NCI-H69 (cell line): ENCODE data around the gene PRPF31.
"Not testable (repeated sequence)": the region's sequence is repeated elsewhere in the genome, so short reads cannot be mapped to it uniquely, and the experiment has no call there.

Experiments used
- DNase-seq: peaks from one replicate; lab custom pipeline; 2025; lab: John Stamatoyannopoulos, UW

The PRPF31 gene, protein sequence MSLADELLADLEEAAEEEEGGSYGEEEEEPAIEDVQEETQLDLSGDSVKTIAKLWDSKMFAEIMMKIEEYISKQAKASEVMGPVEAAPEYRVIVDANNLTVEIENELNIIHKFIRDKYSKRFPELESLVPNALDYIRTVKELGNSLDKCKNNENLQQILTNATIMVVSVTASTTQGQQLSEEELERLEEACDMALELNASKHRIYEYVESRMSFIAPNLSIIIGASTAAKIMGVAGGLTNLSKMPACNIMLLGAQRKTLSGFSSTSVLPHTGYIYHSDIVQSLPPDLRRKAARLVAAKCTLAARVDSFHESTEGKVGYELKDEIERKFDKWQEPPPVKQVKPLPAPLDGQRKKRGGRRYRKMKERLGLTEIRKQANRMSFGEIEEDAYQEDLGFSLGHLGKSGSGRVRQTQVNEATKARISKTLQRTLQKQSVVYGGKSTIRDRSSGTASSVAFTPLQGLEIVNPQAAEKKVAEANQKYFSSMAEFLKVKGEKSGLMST

DNA sequence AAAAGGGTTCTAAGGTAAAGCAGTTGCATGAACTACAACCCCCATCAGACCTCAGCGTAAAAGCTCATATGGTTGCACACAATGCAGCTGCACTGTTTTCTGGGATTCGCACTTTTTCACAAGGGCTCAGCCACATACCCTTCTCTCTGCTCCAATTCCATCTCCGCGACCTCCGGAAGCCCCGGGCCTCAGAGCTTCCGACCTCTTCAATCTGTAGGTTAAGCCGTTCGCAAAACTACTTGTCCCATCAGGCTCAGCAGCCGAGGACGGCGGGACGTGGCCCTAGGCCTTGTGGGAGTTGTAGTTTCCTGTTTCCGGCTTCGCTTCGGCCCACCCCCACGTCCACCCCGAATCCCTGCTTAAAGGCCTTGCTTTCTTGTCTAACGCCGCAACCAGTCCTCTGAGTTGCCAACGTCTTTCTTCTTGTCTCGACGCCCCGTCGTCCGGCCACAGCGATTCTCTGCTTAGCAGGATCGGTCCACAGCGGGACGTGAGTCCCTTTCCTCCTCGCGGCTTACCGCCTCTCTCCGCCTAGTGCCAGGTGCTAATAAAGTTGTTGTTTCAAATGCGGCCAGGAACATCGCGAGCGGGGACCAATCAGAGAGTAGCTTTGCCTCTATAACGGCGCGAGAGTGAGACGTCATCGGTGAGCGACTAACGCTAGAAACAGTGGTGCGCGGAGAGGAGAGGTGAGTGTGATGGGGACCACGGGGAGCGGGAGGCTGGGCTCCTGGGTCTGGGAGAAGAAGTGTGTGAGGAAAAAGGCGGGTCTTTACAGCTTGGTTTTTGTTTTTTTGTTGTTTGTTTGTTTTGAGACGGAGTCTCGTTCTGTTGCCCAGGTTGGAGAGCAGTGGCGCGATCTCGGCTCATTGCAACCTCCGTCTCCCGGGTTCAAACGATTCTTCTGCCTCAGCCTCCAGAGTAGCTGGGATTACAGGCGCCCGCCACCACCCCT, at the start of gene PRPF31, which contains the start of gene TFPT:
Gene PRPF31 (plus strand): TSS at position 646 of the 955 bp plus-strand sequence. CDS start 2,525 bp downstream, outside the sequence.
Gene TFPT (minus strand): TSS at position 549 of the 955 bp plus-strand sequence. CDS start 388 bp downstream, at position 161.
- peak; percentile 99 for DNase-seq

DNA sequence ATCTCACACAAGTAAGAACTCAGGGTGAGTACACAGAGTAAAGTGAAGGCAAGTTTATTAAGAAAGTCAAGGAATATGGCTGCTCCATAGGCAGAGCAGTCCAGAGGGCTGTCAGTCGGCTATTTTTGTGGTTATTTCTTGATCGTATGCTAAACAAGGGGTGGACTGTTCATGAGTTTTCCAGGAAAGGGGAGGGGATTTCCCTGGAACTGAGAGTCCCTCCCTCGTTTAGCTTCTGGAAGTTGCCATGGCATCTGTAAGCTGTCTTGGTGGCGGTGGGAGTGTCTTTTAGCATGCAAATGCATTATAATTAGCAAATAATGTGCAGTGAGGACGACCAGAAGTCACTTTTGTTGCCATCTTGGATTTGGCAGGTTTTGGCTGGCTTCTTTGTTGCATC, 46.1 kb upstream of the PRPF31 start:
- DNase-seq, result no peak

DNA sequence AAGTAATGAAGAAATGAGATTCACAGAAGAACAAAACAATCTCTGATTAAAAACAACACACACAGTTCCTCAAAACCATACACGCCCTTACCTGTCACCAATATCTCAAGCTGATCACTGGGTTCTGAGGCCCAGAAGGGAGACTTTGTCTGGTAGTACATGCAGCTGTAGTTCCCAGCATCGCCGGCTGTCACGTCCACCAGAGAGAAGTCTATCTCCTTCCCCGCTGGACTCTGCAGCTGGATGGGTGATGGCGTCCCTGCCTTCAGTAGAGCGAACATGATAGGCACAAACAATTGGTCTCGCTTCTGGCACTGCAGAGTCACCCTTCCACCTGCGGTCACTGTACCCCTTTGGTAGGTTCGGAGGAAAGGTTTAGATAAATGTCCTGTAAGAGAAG, 41.7 kb upstream of the PRPF31 start:
- DNase-seq, result no peak

DNA sequence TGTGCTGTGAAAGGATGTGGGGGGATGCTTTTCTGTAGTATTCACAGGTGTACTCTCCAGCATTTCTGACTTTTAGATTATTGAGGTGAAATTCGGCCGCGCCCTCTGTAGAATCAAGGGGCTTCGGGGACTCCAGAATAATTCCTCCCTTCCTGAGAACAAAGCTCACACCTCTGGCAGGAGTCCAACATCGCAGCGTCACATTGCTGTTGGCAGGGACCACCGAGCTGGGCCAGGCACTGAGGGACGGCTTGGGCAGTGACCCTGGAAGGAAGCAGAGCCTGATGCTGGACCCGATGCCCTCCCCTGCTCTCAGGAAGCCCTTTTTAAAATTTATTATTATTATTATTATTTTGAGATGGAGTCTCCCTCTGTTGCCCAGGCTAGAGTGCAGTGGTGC, 40.7 kb upstream of the PRPF31 start:
- DNase-seq, result no peak

DNA sequence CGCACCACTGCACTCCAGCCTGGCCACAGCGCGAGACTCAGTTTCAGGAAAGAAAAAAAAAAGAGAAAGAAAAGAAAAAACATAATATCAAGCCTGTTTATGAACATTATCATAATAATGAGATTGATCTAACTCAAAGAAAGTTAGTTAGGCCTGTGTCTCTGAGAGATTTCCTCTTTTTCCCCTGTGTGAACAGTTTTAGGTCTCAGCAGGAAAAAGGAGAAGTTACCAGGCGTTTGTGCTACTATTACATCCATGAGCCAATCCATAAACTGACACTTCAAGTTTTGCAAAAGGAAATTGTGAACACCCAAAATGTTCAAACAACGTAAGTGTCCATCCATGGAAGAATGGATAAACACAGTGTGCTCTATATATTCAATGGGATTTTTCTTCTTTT, 38.2 kb upstream of the PRPF31 start:
- DNase-seq, result no peak

DNA sequence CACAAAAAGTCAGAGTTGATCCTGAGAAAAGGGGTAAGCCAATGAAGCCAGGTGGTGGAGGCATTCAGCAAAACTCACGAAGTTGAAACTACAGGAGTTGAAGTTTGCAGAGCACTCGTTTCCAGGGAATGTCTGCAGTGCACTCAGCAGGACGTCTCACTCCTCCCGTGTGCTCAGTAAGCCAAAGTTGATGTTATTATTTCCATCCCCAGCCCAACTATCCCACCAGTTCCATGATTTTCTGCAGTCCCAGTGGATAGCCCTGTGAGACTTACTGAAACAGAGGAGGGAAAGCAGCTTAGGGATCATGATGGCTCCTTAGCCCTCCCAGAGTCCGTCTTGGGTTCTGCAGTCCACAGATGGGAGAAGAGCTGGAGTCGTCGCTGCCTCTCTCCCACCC, 34.5 kb upstream of the PRPF31 start, which contains the start of gene TARM1:
Gene TARM1 (minus strand): TSS at position 334 of the 400 bp plus-strand sequence. CDS start 25 bp downstream, at position 309.
- DNase-seq, result no peak

DNA sequence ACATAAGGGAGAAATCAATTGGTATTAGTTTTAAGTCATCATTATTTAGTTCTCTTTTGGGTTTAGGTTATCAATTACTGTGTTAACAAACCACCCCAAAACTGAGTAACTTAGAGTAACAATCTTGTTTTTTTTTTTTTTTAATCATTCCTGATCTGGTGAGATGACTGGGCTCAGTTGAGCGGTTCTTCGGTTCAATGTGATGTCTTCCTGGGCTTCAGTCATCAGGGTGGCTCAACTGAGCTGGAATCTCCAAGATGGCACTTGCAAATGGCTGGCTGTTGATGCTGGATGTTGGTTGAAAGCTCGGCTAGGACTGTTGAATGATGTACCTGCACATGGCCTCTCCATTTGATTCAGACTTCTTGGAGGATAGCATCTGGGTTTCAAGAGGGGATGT, 31.1 kb upstream of the PRPF31 start:
- no peak for DNase-seq

DNA sequence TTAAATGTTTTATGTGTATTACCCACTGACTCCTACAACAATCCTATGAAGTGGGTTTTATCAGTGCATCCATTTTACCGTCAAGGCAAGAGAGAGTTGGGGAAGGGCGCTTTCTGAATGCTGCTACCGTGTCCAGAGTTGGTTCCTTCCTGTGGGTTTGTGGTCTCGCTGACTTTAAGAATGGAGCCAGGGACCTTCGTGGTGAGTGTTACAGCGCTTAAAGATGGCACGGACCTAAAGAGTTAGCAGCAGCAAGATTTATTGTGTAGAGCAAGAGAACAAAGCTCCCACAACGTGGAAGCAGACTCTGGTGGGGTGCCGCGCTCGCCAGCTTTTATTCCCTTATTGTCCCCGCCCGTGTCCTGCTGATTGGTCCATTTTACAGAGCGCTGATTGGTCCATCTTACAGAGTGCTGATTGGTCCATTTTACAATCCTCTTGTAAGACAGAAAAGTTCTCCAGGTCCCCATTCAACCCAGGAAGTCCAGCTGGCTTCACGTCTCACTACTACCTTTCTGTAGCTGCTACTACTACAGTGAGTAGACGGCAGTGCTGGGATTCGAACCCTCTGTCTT, 21.0 kb upstream of the PRPF31 start:
- DNase-seq, result no peak

DNA sequence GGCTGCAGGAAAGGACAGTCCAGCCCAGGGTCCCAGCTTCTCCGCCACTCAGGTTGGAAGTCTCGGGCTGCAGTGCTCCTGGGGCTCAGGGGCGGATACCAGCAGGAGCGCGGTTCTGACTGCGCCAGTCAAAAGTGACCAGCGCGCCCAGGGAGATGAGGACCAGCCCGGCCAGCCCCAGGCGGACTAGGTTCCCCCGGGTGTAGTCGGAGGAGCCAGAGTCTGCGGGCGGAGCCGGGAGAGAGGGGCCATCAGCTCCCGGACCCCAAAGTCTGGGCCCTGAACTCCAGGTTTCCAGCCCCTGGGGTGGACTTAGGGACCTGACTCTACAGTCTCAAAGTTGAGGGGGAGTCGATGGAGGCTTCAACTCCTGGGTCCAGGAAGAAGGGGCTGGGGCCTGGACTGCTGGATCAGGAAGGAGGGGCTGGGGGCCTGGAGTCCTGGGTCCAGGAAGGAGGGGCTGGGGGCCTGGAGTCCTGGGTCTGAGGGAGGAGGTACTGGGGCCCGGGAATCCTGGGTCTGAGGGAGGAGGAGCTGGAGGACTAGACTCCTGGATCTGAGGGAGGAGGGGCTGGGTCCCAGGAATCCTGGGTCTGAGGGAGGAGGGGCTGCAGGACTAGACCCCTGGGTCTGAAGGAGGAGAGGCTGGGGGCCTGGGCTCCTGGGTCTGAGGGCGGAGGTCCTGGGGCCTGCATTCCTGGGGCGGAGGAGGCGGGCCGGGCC, 20.3 kb upstream of the PRPF31 start:
- DNase-seq, result no peak

DNA sequence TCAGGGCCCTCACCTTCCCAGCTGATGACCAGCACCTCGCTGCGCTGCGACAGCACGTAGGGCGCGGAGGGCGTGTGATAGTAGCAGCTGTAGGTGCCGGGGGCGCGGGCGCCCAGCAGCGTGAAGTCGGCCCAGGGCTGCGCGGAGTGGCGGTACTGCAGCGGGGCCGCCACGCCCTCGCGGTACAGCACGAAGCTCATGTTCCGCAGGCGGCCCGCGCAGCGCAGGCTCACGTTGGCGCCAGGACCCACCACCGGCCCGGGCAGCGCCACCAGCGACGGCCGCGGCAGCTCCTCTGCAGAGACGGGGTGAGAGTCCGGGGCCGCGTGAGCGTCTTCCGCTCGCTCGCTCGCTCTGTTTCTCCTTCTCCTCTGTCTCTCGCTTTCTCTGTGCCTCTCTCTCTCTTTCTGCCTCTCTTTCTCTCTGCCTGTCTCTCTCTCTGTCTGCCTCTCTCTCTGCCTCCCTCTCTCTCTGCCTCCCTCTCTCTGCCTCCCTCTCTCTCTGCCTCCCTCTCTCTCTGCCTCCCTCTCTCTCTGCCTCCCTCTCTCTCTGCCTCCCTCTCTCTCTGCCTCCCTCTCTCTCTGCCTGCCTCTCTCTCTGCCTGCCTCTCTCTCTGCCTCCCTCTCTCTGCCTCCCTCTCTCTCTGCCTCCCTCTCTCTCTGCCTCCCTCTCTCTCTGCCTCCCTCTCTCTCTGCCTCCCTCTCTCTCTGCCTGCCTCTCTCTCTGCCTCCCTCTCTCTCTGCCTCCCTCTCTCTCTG, 19.5 kb upstream of the PRPF31 start:
- DNase-seq, result peak; percentile 67

DNA sequence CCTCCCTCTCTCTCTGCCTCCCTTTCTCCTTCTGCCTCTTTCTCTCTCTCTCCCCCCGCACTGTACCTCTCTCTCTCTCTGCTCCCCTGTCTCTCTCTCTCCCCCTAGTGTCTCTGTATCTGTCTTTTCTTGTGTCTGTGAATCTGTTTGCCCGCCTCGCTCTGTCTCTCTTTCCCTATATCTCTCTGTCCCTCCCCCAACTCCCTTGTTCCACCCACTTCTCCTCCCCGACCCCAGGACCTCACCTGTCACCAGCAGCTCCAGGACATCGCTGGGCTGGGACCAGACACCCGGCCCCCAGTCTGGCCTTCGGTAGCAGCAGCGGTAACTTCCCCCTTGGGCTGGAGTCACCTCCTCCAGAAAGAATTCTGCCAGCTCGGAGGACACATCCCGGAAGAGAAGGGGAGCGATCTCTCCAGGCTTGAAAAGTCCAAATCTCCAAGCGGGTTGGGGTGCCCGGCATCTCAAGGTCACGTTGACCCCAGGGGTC, 18.9 kb upstream of the PRPF31 start:
- DNase-seq, result peak; percentile 25

DNA sequence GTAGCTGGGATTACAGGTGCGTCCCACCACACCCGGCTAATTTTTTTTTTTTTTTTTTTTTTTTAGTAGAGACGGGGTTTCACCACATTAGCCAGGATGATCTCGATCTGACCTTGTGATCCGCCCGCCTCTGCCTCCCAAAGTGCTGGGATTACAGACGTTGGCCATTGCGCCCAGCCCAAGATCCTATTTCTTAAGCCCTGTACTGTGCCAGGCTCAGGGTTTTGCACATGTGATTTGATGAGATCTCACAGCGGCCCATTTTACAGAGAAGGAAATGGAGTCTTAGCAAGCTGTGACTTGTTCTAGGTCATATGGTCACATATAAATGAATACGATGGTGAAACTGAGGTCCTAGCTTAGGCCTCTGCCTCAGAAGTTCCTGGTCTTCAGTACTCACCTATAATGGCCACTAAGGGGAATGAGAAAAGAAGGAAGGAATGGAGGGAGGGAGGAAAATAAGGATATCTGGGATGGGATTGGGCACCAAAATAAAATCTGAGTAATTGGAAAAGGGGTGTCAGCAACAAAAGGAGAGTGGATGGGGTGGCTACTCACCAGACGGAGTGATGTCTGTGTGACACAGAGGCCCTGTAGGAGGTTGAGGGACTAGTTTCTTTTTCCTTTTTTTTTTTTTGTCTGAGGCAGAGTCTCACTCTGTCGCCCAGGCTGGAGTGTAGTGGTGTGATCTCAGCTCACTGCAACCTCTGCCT, 16.2 kb upstream of the PRPF31 start:
- DNase-seq, result no peak

DNA sequence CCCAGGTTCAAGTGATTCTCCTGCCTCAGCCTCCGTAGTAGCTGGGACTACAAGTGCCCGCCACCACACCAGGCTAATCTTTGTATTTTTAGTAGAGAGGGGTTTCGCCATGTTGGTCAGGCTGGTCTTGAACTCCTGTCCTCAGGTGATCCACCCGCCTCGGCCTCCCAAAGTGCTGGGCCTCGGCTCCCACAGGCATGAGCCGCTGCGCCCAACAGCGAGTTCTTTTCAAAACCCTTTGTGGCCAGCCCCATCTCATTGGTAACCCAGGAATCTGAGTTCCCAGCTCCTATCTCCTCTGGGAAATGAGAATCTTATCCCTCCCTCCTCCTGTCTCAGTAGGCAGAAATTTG, 15.7 kb upstream of the PRPF31 start:
- not testable (repeated sequence) for DNase-seq

DNA sequence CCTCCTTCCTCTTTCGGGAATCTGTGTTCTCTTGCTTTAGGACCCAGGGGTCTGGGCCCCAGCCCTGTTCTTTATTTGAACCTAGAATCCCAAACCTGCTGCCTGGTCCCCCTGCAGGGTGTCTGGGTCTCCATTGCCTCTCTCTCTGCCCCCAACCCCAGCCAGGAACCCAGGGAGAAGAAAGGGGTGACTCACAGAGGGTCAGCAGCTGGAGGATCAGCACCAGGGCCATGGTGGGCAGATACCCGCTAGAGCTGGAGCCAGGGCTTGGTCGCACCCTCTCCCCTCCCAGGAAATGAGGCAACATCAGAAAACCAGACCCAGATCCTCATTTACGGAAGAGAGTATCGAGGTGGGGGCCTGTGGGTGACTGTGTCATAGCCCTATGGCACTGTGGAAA, 15.0 kb upstream of the PRPF31 start, which contains the start of gene OSCAR:
Gene OSCAR (minus strand): TSS at position 243 of the 400 bp plus-strand sequence. CDS start 11 bp downstream, at position 232.
- no peak for DNase-seq

DNA sequence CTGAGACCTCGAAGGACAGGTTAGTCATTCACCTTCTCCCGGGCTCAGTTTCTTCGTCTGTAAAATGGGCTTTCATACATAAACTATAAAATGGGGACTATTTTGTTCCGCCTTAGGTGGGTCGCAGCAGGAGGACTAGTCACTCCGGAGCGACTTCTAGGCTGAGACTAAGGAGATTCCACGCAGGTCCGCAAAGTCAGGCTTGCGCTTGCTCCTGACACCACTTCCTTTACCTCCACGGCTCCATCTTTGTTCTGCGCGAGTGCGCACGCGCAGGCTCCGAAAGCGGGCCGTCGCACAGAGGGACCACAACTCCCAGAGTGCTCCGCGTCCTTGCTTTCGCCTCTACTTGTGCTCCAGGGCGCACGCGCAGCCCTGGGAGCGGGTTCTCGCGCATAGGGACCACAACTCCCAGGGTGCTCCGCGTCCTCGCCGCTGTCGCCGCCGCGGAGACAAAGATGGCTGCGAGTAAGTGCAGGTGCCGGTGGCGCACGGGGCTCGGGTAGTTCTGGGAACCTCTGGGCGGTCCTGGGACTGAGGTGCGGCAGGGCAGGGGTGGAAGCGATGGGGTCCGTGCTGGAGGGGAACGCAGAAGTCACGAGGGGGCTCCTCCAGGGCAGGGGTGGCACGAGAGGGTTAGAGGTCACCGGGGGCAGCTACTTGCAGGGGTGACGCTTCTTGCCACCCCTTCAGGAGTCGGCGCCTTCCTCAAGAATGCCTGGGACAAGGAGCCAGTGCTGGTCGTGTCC, 13.0 kb upstream of the PRPF31 start, which contains the start of gene NDUFA3:
Gene NDUFA3 (plus strand): TSS at position 435 of the 749 bp plus-strand sequence. CDS start 24 bp downstream, at position 459.
- peak; percentile 99 for DNase-seq

DNA sequence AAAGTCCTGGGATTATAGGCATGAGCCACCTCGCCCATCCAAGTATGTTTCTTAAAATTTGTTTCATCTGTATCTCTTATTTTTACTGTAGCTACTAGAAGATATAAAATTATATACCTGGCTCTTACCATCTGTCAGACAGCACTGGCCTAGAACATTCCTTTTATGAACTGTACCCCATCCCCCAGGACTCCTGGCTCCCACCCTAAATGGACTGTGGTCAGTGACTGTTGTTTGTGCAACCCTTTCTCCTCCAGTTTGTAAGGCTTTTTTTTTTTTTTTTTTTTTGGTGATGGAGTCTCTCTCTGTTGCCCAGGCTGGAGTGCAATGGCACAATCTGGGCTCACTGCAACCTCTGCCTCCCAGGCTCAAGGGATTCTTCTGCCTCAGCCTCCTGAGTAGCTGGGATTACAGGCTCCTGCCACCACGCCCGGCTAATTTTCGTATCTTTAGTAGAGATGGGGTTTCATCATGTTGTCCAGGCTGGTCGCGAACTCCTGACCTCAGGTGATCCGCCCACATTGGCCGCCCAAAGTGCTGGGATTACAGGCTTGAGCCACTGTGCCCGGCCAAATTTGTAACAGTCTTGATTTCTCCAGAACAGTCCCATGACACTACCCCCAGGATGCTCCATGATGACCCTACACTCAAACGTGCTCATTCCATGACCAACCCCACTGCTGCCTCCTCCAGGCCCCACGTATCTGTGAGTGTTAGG, 10.4 kb upstream of the PRPF31 start:
- no peak for DNase-seq

DNA sequence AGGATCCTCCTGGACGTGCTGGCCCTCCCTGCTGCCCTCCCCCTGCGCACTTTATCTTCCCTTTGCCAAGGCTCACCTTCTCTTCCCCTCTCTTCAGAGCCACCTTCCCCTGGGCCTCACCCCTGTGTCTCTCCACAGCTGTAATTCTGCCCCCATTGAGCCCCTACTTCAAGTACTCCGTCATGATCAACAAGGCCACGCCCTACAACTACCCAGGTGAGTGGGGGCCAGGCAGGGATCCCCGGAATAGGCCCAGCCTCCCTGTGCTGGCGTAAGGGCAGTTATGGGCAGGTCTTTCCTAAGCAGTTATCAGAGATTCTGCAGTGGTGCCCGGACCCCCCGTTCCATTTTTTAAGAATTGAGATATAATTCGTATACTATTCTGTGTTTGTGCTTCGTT, 9.8 kb upstream of the PRPF31 start:
- no peak for DNase-seq

DNA sequence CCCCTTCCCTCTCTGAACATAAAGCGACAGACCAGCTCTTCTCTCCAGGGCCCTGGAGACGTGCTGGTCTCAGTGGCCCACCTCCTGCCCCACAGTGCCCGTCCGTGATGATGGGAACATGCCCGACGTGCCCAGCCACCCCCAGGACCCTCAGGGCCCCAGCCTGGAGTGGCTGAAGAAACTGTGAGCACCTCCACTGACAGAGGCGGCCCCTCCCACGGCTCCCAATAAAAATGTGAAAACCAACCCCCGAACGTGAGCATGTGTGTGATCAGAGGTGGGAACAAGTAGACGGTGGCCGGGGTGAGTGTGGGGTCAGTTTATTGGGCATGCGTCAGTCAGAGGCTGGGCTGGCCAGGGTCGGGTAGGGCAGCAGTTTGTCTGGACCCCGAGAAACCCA, 8.8 kb upstream of the PRPF31 start:
- DNase-seq, result no peak
